Progenitor cell of endocrine pancreas (in vitro differentiated cells): Measurements from ENCODE around the gene SPECC1L. TPM values are rescaled to one million over a fixed set of nuclear protein-coding genes. Genes with fewer than 3 reads are reported as not detected.

ENCODE experiments used
- DNase-seq: peaks from one replicate; pipeline ENCODE4 v3.0.0; 2021; ENCODE audit warnings: low spot score; ENCODE audit not compliant: unreplicated experiment
- H3K27ac Mint-ChIP-seq: 2 replicates; pipeline ENCODE4 v1.8.0; 2021; ENCODE audit warnings: mild to moderate bottlenecking, moderate library complexity, mixed read lengths
- H3K27me3 Mint-ChIP-seq: 2 replicates; pipeline ENCODE4 v1.8.0; 2021; ENCODE audit warnings: mixed read lengths
- H3K36me3 Mint-ChIP-seq: 2 replicates; pipeline ENCODE4 v1.8.0; 2022; ENCODE audit warnings: mixed read lengths; ENCODE audit not compliant: insufficient read depth
- H3K4me1 Mint-ChIP-seq: 2 replicates; pipeline ENCODE4 v1.8.0; 2021; ENCODE audit warnings: low read depth, mixed read lengths
- H3K4me3 Mint-ChIP-seq: 2 replicates; pipeline ENCODE4 v1.8.0; 2021; ENCODE audit warnings: low read depth, mild to moderate bottlenecking, moderate library complexity, mixed read lengths
- H3K9me3 Mint-ChIP-seq: 2 replicates; pipeline ENCODE4 v1.8.0; 2021; ENCODE audit warnings: low read depth, mixed read lengths
- total RNA-seq: library from RNA; stranded (reverse); gene quantifications from 2 replicates; pipeline ENCODE4 v1.2.1, GENCODE V29; 2021
- TF ChIP-seq, protein P1 (sequence below): fragments of 200-600 bp; sonication (generic); IDR thresholded peaks from one replicate; pipeline ENCODE4 v1.5.0; 2021; ENCODE audit warnings: antibody characterized with exemption, mild to moderate bottlenecking; ENCODE audit not compliant: unreplicated experiment

The SPECC1L gene
- total RNA-seq, 1 donor from 2014 or later, result 96.9 TPM

DNA sequence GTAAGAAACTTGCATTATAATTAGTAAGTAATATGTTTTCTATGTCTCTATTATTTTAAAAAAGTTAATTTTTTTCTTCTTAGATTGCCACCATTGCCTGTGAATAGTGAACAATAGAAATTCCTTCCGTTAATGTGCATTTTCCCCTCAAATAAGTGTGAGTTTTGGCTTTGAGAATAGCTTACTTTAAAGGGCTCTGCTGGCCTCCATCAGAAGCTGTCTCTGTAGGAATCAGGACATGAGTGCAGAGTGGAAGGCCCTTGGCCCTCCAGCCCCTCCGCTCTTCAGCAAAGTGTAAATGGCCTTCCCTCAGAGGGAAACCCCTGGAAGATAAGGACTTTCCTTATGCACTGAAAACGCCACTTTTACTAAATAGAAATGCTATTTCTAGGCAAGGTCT is 132.7 kb downstream of the SPECC1L start:
- H3K36me3 Mint-ChIP-seq, result peaks cover 8% of the 10 kb centered on the region
- H3K27ac Mint-ChIP-seq, result no peak overlapping the region
- TF ChIP-seq, protein P1, sequence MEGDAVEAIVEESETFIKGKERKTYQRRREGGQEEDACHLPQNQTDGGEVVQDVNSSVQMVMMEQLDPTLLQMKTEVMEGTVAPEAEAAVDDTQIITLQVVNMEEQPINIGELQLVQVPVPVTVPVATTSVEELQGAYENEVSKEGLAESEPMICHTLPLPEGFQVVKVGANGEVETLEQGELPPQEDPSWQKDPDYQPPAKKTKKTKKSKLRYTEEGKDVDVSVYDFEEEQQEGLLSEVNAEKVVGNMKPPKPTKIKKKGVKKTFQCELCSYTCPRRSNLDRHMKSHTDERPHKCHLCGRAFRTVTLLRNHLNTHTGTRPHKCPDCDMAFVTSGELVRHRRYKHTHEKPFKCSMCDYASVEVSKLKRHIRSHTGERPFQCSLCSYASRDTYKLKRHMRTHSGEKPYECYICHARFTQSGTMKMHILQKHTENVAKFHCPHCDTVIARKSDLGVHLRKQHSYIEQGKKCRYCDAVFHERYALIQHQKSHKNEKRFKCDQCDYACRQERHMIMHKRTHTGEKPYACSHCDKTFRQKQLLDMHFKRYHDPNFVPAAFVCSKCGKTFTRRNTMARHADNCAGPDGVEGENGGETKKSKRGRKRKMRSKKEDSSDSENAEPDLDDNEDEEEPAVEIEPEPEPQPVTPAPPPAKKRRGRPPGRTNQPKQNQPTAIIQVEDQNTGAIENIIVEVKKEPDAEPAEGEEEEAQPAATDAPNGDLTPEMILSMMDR, result no peak
- H3K9me3 Mint-ChIP-seq, result no peaks in the 10 kb centered on the region
- H3K27me3 Mint-ChIP-seq, result no peaks in the 10 kb centered on the region
- no peak for DNase-seq
- peaks cover 8% of the 10 kb centered on the region for H3K4me1 Mint-ChIP-seq
- no peak overlapping the region for H3K4me3 Mint-ChIP-seq

DNA sequence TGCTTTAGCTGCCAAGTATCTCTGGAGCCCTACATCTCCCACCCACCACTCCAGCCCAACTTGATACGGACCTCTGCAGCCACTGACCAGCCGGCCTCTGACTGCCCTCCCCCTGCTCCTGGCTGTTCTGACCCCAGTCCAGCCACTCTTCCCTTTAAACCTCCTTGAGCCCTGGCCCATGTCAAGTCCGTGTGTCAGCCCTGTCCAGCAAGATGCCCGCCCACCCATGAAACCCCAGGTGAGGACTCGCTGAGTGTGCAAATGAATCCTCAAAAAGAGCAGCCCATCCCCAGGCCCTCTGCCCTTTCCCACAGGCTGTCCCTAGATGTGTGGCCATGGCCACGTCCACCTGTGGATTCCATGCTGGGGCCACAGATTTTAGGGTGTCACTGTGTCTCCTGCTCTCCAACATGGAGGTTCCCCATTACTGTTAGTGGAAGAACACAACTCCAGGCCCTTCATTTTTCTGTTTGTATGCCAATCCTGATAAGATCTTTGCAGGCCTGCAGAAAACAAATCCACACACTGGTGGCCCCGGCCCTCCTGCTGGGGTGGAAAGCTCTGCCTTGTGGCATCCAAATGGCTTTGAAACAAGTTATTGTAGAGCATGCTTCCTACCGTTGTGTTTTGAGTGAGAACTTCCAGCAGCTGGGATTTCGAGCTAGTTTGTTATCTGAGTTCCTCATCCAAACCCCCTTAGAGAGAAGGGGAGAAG is 134.1 kb downstream of the SPECC1L start:
- Mint-ChIP-seq H3K9me3 (no peaks in the 10 kb centered on the region), H3K36me3 (peaks cover 8% of the 10 kb centered on the region), H3K27me3 (no peaks in the 10 kb centered on the region), H3K27ac (no peak overlapping the region), H3K4me1 (peaks cover 8% of the 10 kb centered on the region), H3K4me3 (no peak overlapping the region)
- TF ChIP-seq, protein P1, result no peak
- no peak for DNase-seq

DNA sequence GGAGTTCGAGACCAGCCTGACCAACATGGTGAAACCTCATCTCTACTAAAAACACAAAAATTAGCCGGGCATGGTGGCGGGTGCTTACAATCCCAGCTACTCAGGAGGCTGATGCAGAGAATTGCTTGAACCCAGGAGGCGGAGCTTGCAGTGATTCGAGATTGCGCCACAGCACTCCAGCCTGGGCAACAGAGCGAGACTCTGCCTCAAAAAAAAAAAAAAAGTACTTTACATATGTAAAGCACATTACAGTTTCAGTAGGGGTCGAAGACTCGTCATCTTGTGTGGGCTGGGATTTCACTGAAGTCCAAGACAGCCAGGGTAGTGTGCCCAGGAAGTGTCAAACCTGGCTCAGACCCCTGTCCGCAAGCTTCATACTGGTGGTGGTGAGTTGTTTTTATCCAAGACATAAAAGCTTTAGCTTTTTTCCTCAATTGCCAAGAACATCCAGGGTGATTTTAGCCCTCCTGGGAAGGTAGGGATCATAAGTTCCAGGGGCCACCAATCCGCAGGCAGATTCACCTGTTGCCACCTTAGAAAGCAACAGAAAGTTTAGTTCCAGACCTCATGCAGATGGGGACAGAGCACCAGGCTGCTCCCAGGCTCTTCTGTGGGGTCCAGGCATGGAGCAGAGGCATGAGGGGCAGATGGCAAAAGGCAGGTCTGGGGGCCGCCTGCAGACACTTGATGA is 135.1 kb downstream of the SPECC1L start:
- TF ChIP-seq, protein P1, result no peak
- no peak for DNase-seq
- no peak overlapping the region for H3K4me3 Mint-ChIP-seq
- H3K4me1 Mint-ChIP-seq, result peaks cover 8% of the 10 kb centered on the region
- H3K27me3 Mint-ChIP-seq, result no peaks in the 10 kb centered on the region
- H3K9me3 Mint-ChIP-seq, result no peaks in the 10 kb centered on the region
- H3K27ac Mint-ChIP-seq, result no peak overlapping the region
- H3K36me3 Mint-ChIP-seq, result peaks cover 10% of the 10 kb centered on the region

DNA sequence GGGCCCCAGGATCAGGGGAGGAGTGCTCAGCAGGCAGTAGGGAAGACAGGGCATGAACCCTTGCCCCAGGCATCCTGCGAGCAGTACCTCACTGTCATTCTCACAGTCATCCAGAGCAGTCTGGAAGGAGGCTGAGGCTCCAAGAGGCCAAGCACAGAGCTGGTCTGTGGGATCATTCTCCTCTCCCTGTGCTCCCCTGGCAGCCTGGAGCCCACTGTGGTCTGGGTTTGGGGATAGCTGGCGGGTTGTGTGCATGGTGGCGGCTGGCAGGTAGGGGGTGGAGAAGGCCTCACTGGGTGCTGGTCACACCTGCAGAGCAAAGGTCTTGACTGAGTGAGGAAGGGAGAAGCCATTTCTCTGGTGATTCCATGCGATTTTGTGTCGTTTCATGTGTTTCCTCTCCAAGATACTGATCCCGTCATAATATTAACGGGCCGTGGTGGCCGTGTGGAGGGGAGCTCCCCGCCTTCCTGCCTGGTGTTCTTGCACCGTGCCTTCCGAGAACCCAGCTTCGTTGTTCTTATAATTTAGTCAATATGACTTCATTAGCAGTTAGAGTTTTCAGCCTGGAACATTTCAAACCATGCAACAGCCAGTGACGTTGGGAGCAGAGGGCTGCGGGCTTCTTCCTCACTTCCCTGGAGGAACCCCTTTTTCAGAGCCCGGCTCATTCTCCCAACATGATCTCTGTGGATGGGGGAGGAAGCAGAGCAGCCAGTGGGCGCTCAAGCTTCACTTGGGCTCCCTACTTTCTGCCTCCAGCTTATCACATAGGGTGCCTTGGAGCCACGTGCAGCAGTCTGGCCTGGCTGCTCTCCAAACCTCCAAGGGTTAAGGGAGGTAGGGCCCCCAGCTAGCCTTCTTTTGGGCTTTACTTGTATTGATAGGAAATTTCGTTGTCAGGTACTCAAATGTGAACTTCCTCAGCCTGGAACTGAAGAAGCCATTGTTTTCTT is 136.0 kb downstream of the SPECC1L start:
- Mint-ChIP-seq H3K4me3 (no peak overlapping the region), H3K27ac (peak overlapping the region; percentile 16), H3K27me3 (no peaks in the 10 kb centered on the region), H3K9me3 (no peaks in the 10 kb centered on the region), H3K36me3 (peaks cover 10% of the 10 kb centered on the region), H3K4me1 (peaks cover 8% of the 10 kb centered on the region)
- TF ChIP-seq, protein P1, result no peak
- no peak for DNase-seq

DNA sequence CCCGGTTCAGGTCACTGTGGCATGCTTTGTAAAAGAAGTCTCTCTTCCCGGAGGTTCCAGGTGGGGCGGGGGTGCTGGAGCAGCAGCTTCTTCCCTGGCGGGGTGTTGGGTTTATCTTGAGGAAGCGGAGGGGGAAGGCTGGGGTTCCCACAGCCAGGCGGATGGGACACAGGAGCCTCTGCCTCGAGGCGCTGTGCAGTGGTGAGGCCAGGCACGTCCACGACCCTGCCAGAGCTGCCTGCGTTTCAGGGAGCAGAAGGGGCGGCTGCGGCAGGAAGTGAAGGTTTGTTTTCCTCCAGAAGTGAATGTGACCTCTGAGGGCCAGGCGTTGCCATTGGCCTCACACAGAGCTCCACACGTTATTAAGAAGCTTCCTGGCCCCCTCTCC is 136.6 kb downstream of the SPECC1L start:
- no peaks in the 10 kb centered on the region for H3K9me3 Mint-ChIP-seq
- TF ChIP-seq, protein P1, result no peak
- H3K4me3 Mint-ChIP-seq, result no peak overlapping the region
- peaks cover 10% of the 10 kb centered on the region for H3K36me3 Mint-ChIP-seq
- peak overlapping the region; percentile 14 for H3K27ac Mint-ChIP-seq
- peaks cover 8% of the 10 kb centered on the region for H3K4me1 Mint-ChIP-seq
- DNase-seq, result no peak
- no peaks in the 10 kb centered on the region for H3K27me3 Mint-ChIP-seq
